T-helper 2 cell treated with Interferon-gamma antibody and Interleukin-4, amounts not matched to agents 100 ng/mL and 5 ng/mL, for 36 hours (primary cell): ENCODE measurements around the gene SGIP1. TPM values are rescaled to one million over a fixed set of nuclear protein-coding genes. Genes with fewer than 3 reads are reported as not detected.

Source experiments
- intact Hi-C: fragments of 100-400 bp; cut with micrococcal nuclease; formaldehyde crosslinking; loops from one replicate; pipeline ENCODE4 v1.15.1; 2023
- total RNA-seq: library from RNA; stranded (reverse); gene quantifications from 2 replicates; pipeline ENCODE4 v1.2.3, GENCODE V29; 2022

SGIP1 gene
- total RNA-seq, 1 donor from 2014 or later = not detected

DNA sequence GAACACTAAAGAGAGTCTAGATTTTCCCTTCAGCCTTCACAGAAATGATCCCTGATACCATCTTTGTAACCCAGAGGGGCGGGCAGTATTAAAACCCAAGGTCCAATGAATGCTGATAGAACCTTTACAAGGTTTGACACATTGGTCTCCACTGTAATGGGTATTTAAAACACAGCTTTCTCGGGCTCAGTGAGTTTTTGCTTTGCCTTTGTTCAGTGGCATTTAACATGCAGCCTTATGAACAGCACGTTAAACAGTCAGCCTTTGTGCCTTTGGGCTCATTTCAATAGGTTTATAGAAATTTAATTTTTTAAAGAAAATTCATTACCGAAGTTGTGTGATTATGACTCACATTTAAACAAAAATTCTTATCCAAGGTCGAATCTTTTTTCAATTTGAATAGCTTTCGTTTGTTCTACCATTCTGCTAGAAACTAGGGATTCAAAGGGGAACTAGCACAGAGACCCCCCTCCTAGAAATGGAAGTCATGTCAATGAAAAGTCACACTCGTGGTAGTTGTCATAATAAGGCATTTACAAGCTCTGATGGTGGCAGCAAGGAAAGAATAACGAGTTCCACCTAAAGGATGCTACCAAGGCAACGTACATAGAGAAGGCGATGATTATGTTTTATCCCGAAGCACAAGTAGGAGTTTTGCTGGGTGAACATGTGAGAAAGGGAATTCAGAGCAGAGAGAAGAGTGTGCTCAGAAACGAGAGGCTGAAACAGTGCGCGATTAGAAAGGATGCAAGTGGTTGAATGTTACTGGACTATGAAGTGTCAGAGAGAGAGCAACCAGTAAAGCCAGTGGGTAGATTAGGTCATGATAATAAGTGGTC is 66.2 kb downstream of the SGIP1 start:
- intact Hi-C loops = no loop called here

DNA sequence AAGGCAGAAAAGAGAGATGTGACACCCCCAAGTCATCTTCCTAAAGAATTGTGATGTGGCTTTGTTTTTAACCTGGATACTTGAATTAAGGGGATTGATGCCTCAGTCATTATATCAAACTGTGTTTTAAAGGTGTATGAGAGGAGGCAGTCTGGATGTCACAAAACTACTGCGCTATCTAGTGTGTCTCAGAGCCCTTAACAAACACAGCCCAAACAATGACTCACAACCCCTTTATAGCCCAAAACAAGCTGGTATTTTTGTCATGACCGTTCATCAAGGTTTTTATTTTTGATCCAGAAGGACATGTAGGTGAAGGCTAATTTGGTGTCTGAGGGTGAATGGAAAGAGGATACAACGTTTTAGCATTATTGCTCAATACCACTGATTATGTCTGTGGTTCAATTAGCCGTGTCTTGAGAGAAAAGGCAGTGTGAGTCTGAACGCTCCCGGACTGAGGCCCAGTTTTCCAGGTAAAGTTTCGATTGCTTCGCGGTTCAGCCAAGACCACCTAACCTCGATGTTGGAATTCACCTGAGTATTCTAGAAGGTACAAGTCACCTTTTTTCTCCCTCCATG is 71.6 kb downstream of the SGIP1 start:
- intact Hi-C loops = no loop called here

DNA sequence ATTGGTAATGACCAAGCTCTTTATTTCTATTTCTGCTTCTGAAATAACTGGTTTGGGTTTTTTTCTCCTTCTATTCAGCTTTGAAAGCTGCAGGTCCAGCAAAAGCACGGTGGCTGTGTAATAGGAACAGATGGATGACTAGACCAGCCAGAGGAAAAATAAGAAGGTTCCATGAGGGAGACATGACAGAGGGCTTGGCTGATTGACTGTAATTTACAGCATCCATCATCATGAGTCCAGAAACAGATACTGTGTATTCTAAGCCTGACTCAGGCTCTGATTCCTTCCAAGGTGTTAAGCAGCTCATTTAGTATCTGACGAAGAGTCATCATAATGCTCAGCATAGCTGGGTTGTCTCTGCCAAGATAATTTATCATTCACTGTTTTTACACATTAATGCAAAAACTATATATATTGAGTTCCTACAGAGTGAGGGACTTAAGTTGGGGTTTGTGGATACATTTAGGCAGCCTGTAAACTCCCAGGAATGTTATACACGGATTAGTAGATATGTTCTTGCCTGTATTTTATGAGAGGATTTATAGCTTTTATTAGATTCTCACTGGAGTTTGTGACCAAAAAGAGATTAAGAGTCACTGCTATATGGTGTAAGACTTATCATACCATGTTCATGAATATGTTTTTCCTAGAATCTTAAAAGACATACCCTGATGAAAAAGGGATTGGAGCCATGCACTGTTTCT is 72.6 kb downstream of the SGIP1 start:
- intact Hi-C loops = no loop called here

DNA sequence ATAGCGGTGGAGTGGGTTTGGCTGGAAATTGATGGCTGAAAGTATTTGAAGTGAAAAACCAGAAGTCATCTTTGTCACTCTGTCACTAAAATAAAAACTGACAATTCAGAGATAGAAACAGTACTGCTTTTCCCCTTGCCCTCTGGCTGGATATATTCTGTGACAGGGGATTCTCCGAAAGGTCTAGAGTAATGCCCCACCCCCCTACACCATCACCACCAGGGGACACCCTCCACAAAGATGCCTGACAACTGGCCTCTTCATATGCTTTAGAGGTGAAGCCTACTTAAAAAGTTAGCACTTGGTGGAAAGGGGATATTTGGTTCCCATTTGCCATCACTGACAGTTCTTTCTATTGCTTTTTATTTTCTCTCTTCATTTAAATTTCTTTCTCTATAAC is 73.5 kb downstream of the SGIP1 start:
- intact Hi-C loops = no loop called here

DNA sequence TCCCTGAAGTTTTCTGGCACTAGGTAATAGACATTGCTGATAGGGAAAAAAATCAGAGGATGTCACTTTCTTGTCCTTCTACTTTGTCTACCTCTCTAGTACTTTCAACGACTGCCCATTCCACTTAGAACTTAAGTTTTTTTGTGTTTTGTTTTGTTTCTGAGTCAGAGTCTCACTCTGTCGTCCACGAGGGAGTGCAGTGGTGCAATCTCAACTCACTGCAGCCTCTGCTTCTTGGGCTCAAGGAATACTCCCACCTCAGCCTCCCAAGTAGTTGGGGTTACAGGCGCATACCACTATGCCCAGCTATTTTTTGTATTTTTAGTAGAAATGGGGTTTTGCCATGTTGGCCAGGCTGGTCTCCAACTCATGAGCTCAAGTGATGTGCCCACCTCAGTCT is 79.2 kb downstream of the SGIP1 start:
- intact Hi-C loops = no loop called here

DNA sequence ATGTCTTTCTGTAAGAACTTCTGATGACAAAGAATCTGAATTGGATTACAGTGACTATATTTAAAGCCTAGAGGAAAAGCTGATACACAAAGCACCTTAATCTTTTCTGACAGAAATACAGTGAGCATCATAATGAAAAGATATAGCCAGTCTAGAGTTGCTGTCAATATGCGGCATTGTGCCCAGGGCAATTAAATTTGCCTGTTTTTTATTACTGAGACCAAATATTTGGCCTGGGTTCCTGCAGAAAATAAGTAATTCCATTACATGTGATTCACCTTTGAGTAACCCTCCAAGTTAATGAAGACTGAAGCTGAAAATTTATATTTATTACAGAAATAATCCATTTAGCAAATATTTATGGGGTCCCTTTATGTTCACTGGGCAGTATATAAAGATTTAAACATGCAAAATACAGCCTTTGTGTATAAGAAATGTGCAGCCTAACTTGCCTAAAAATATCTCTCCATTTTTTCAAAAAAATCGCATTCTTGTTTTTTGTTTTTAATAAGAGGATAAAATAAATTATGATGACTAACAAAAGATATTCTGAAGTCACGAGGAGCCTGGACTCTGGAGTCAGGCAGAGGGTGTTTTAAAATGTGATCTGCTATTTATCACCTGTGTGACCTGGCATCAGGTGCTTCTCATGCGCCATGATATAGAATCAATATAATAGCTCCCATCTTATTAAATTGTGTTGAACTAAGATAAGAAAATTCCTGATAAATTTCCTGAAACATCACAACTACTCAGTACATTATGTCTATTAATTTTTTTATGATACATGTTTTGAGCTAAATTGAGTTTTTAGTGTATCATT is 83.6 kb downstream of the SGIP1 start:
- intact Hi-C loops = no loop called here

DNA sequence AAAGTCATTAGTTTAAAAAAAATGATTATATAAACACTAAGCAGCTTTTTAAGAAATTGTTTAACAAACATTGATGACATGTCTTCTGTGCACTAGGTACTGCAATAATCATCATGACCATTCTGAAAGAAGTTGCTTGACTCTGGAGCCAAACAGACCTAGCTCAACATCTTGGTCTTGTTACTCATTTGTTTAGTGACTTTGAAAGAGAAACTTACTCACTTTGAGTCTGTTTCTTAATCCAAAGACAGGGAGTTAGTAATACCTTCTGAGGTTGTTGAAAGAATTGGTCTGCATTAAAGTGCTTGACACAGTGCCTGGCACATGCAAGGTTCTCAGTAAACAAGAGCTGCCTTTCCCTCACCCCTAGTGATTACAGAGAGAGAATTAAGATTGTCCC is 84.4 kb downstream of the SGIP1 start:
- intact Hi-C loops = no loop called here

DNA sequence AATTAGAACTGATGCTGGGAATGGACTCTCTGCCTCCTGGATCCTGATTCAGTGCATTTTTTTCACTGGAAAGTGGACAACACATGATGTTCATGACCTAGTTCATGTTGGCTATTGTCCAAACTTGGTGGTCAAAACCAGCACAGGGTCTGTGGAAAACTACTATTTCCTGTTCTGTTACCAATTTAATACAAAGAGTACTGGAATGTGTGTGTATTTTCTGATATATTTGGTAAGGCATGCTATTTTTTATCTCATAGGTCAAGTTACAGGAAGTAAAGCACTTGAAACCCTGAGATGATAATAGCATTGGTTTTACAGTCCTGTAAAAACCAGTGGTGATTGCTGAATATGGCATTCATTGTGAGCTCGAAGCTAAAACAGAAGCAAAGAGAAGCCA is 89.9 kb downstream of the SGIP1 start:
- intact Hi-C loops = no loop called here

DNA sequence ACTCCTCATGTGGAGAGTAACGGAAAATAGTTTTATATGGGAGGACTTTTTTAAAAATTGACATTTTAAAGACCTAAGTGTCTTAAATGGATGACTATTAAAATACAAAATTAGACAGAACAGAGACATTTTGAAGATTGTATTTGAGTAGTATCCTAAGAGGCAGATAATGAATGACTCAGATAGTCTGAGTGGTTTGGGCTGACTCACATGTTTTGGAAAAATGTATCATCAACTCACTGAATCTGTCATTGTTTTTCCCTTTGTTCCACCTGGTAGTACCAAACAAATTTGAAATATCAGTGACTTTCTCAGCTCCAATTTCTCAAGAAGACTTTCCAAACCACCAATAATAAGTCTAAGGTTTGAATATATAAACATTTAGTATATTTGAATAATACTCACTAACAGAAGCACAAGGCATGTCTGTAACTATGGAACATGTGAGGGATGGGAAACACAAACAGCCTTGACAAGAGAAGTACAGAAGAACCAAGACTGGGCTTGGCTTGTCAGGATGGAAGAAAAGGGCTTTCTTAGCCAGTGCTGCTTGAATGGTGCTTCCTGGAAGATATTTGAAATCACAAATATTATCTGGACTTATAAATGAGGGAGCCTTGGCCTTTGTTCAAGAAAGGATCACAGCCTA is 90.6 kb downstream of the SGIP1 start:
- intact Hi-C loops = no loop called here

DNA sequence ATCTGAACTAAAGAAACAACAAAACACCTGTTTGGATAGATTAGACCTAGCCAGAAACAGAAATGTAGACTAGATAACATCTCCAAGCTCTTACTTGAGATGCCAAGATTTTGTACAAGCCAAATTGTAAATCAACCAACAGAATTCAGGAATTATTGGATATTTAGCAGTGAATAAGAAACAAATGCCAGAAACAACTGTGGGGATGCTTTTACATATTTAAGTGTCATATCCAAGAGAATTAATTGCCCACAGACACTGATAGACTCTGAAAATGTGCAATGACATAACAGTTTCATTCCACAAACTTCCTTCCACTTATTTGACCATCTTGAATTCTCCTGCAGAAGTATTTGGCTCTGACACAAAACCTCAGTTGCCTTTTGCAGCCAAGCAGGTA is 92.3 kb downstream of the SGIP1 start:
- intact Hi-C loops = no loop called here

DNA sequence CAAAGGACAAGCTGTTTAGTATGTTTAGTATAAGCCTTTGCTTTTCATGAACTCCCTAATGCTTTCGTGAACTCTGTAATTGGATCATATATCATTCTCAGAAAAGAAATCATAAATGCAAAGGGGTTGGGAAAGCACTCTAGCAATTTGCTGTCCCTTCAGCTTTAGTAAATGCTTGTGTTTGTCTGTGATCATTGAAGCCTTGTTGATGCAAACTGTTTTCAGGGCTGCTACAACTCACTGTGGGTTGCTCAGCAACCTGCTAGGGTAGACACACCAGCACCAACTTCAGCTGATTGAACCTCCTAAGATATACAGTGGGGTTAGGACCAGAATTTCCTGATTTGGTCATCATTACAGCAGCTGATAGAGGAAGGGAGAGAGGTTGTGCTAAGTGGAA is 95.0 kb downstream of the SGIP1 start:
- intact Hi-C loops = no loop called here

DNA sequence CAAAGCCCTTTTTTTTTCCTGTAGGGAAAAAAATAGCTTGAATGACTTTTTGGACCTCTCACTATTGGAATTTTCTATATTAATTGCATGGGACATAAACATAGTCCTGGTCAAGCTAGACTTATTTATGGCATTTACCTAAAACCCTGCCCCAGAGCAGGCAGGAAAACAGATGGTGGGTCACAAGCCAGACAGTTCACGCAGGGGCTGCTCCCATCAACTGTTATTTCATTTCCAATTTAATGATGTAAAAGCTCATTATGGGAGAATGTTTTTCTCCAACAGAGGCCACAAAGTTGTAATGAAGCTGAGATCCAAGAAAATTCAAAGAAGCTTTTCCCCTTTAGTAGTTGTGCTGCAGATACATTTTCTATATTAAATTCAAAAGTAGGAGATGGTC is 99.2 kb downstream of the SGIP1 start:
- intact Hi-C loops = no loop called here

DNA sequence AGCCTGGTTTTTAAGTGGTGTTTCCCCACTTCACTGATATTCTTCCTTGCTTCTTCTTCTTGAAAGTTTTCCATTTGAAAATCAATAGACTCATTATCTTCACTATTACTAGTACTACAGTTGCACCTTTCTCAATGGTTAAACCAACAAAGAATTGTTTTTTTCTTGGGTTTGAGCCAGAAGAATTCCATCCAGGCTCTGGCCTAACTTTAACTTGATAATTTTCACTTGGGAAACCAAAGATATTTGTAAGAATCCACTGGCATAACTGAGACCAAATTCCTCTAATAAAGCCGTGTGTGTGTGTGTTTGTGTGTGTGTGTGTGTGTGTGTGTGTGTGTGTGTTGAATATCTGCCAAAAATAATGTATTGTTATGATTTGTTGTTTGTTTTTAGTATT is 103.2 kb downstream of the SGIP1 start:
- intact Hi-C loops = no loop called here

DNA sequence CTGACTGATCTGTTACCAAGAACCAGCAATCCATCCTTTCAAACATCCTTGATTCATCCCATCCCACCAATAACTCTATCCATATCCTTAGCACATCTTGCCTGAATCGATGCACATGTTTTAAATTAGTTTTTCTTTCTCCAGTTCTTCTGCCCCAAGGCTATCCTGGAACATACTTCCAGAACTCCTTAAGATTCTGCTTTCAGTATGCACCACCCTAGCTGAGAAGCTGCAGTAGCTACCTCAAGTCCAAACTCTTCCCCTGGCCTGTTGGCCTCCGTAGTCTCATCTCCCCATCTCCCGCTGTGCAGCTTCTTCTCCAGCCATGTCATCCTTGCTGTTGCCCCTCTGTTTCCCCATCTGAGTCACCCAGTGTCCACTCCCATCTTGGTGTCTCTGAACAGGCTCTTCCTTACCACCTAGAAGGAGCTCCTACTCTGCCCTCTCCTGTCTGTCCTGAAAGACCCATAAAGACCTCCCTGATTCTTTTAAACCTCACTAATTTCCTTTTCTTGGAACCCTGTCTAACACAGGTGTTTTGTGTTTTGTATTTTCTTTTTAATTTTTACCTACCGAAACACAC is 108.0 kb downstream of the SGIP1 start:
- intact Hi-C loops = no loop called here

DNA sequence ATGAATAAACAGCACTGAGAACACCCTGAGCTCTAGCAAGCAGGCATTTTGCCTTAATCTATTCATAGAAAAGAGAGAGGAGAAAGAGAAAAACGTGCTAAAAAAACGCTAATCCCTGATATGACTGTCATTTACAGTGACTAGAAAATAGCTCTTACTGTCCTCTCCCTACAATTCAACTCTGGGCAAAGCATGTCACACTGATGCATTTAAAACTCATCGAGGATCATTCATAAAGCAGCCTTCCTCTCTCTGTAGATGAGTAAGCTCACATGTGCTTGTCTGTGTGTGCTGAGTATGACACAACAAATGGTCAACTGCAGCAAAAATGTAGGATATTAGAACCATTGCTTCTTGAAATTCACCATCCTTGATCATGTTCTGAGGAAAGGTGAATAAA is 109.0 kb downstream of the SGIP1 start:
- intact Hi-C loops = no loop called here

DNA sequence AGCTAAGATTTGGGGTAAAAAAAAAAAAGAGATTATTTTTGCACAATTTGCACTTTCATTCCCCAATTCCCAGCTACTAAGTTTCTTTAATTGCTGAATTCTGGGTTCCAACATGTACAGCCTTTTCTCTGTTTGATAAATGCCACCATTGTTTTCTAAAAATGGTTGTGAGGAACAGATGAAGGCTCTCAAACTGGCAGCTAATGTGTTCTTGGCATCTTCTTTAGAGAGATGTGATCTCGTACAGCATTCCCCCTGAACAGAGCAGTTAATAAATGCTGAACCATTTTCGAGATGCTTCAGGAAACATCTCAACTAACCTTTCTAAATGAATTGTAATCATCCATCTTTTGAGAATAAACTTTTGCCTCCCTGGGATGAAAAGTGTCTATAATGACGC is 110.4 kb downstream of the SGIP1 start:
- intact Hi-C loops = no loop called here

DNA sequence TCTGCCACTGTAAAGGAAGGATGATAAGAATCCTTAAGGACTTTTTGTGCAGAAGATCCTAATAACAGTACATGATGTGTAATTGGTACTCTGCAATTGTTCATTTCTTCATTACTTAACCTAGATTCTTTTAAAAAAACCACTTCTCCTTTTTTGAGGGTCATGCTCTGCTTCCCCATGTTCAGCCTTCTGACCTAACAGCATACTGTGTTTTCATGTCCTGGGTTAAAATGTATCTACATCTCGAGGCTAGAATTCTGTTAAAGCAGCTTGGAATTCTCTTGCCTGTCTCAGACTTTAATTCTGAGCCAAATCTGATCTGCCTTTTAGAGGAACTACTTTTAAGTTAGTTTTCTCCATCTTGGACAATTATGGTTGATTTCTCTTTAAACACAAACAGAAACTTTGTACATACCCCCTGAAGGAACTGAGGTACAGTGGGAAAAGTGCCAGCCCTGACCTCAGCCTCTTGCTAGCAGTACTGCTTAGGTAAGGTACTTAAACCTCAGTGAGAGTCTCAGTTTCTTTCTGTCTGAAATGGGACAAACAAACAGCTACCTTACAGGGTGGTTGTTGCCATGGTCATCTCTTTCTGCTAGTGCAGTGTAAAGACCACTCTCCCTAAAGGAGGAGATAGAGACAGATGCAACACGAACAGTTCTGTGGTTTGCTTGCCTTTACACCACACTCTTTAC is 115.1 kb downstream of the SGIP1 start:
- intact Hi-C loops = no loop called here

DNA sequence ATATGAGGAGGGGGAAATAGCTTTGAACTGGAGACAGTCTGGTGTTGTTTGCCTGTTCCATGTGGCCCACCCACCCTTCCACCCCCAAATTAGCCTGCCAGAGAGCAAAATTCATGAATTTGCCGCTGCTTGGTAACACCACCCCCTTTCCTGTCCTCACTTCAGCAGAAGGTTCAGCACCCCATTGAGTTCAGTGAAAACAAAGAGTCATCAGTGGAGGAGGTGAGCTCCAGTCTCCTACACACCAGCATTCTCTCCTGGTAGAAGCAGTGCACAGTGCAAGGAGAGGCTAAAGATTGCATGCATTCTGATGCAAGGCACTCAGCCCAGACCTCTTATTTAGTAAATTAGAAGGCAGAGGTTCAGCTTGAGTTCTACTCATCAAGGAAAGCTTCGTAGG is 118.6 kb downstream of the SGIP1 start:
- intact Hi-C loops = no loop called here

DNA sequence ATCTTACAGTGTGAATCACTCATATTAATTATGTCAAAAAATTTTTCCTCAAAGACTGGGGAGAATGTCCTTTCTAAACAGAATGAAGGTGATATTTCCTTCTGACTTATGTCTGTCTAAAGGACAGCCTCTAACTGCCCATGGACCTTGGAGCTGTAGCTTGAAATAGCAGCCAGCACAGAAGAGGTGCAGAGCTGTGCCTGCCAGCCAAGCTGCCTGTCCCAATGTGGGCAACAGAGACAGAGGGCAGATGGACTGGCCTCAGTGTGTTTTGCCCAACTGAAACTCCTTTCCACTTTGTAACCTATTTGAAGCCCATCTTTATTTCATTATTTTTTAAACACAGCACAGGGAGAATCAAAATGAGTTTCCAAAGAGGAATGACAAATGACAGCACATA is 120.7 kb downstream of the SGIP1 start:
- intact Hi-C loops = no loop called here

DNA sequence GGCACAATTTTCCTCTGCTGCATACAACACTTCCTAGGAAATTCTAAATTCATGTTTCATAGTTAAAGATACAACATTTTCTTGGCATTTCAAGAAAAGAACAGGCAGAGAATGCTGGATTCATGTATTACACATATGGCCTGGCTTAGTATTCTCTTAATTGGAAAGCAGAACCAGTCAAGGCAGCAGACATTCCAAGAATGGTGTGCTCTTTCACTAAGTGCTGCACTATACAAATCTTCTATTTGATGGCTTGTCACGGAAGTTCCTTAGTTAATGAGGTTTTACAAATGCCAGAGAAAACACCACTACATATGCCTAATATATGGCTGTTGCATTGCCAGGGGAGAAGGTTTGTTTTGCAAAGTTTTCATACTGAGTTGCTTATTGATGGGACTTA is 137.5 kb downstream of the SGIP1 start:
- intact Hi-C loops = no loop called here
